HepG2 (cell line): Measurements from ENCODE around the gene ECD. TPM values are rescaled to one million over a fixed set of nuclear protein-coding genes. Genes with fewer than 3 reads are reported as not detected.

Experiments
- BCL6 ChIP-seq: IDR thresholded peaks from 2 replicates; pipeline ENCODE4 v1.6.1; 2016; ENCODE audit warnings: missing genetic modification reagents, missing compliant biosample characterization
- FOXA3 ChIP-seq: IDR thresholded peaks from 2 replicates; pipeline ENCODE4 v1.6.1; 2016; ENCODE audit warnings: missing genetic modification reagents, missing compliant biosample characterization
- JDP2 ChIP-seq: sonication (generic); formaldehyde crosslinking; IDR thresholded peaks from 2 replicates; pipeline ENCODE4 v1.8.1; 2022; ENCODE audit warnings: missing genetic modification reagents, borderline replicate concordance
- KMT2A ChIP-seq: sonication (generic); formaldehyde crosslinking; IDR thresholded peaks from 2 replicates; pipeline ENCODE4 v1.4.0; 2020; ENCODE audit warnings: missing genetic modification reagents
- MED13 ChIP-seq: sonication (generic); formaldehyde crosslinking; IDR thresholded peaks from 2 replicates; pipeline ENCODE4 v1.5.0; 2020; ENCODE audit warnings: missing genetic modification reagents
- MTA1 ChIP-seq: sonication (generic); formaldehyde crosslinking; IDR thresholded peaks from 2 replicates; pipeline ENCODE4 v1.4.0; 2020; ENCODE audit warnings: missing genetic modification reagents, mild to moderate bottlenecking, borderline replicate concordance
- NFRKB ChIP-seq: fragments of 450-650 bp; IDR thresholded peaks from 2 replicates; pipeline ENCODE4 v1.6.1; 2017
- RXRB ChIP-seq: IDR thresholded peaks from 2 replicates; pipeline ENCODE4 v1.6.1; 2016; ENCODE audit warnings: borderline replicate concordance, missing genetic modification reagents, missing compliant biosample characterization
- SMAD3 ChIP-seq: sonication (generic); formaldehyde crosslinking; IDR thresholded peaks from 2 replicates; pipeline ENCODE4 v1.4.0; 2020; ENCODE audit warnings: missing genetic modification reagents
- SMARCE1 ChIP-seq: fragments of 450-650 bp; IDR thresholded peaks from 2 replicates; pipeline ENCODE4 v1.6.1; 2017; ENCODE audit warnings: borderline replicate concordance
- SP1 ChIP-seq, 2 experiments: fragments of 450-650 bp in 1 of 2; sonication (generic) in 1 of 2; formaldehyde crosslinking in 1 of 2; IDR thresholded peaks; 2 replicates each; pipeline versions ENCODE4 v1.4.0 to v1.6.1; 2016 to 2020; ENCODE audit warnings: missing genetic modification reagents in 1 of 2
- SP5 ChIP-seq: IDR thresholded peaks from 2 replicates; pipeline ENCODE4 v1.6.1; 2016; ENCODE audit warnings: low read depth, borderline replicate concordance
- ZC3H13 ChIP-seq: sonication (generic); formaldehyde crosslinking; IDR thresholded peaks from 2 replicates; pipeline ENCODE4 v1.8.1; 2023; ENCODE audit warnings: mild to moderate bottlenecking, missing genetic modification reagents, moderate library complexity
- ZFP1 ChIP-seq: IDR thresholded peaks from 2 replicates; pipeline ENCODE4 v1.6.1; 2016
- ZMYM3 ChIP-seq: sonication (generic); formaldehyde crosslinking; IDR thresholded peaks from 2 replicates; pipeline ENCODE4 v1.5.1; 2020; ENCODE audit warnings: mild to moderate bottlenecking, missing genetic modification reagents
- ZNF451 ChIP-seq: sonication (generic); formaldehyde crosslinking; IDR thresholded peaks from 2 replicates; pipeline ENCODE4 v1.5.0; 2020; ENCODE audit warnings: mild to moderate bottlenecking, missing genetic modification reagents
- ZNF546 ChIP-seq: sonication (generic); formaldehyde crosslinking; conservative IDR thresholded peaks from 2 replicates; pipeline ENCODE4 v1.8.1; 2023; ENCODE audit warnings: mild to moderate bottlenecking, missing genetic modification reagents
- ZNF550 ChIP-seq: sonication (generic); formaldehyde crosslinking; IDR thresholded peaks from 2 replicates; pipeline ENCODE4 v1.4.0; 2020; ENCODE audit warnings: mild to moderate bottlenecking, missing genetic modification reagents, borderline replicate concordance
- ZSCAN29 ChIP-seq: sonication (generic); formaldehyde crosslinking; conservative IDR thresholded peaks from 2 replicates; pipeline ENCODE4 v1.4.0; 2020; ENCODE audit warnings: mild to moderate bottlenecking, missing genetic modification reagents
- polyA plus RNA-seq, 8 experiments: library from polyadenylated mRNA; depleted of rRNA in 3 of 8; stranded (reverse) in 7 of 8; unstranded in 1 of 8; fragments of >200 nt; fragmentation: Illumina TruSeq in 4 of 8; extraction: Trizol in 4 of 8; gene quantifications; 2 replicates each; pipeline versions ENCODE4 v1.2.1 to v1.2.3, GENCODE V29; 2011 to 2016; ENCODE audit warnings: low read depth in 4 of 8, missing spikeins in 1 of 8, mixed read lengths in 1 of 8; ENCODE audit not compliant: insufficient read depth in 1 of 8
- total RNA-seq, 5 experiments: library from RNA; depleted of rRNA; stranded (reverse); fragments of >200 nt; fragmentation: Illumina TruSeq; extraction: Trizol; gene quantifications; 2 replicates each; pipeline ENCODE4 v1.2.3, GENCODE V29; 2016; ENCODE audit warnings: low read depth in 1 of 5
- TF ChIP-seq, protein P1 (sequence below): sonication (generic); formaldehyde crosslinking; IDR thresholded peaks from 2 replicates; pipeline ENCODE4 v1.5.1; 2020; ENCODE audit warnings: missing genetic modification reagents, mild to moderate bottlenecking, borderline replicate concordance
- TF ChIP-seq, protein P2 (sequence below): sonication (generic); IDR thresholded peaks from 2 replicates; pipeline ENCODE4 v1.6.1; 2016; ENCODE audit warnings: low read depth, borderline replicate concordance
- TF ChIP-seq, protein P3 (sequence below): IDR thresholded peaks from 2 replicates; pipeline ENCODE4 v1.6.1; 2016; ENCODE audit warnings: mild to moderate bottlenecking
- TF ChIP-seq, protein P4 (sequence below): sonication (generic); formaldehyde crosslinking; IDR thresholded peaks from 2 replicates; pipeline ENCODE4 v1.4.0; 2020; ENCODE audit warnings: missing genetic modification reagents
- TF ChIP-seq, protein P5 (sequence below): sonication (generic); formaldehyde crosslinking; IDR thresholded peaks from 2 replicates; pipeline ENCODE4 v1.4.0; 2020; ENCODE audit warnings: mild to moderate bottlenecking, missing genetic modification reagents

ECD gene
- total and polyA plus RNA-seq, 2 of the 13 experiments (the other 11 are each of a cell fraction or from before 2014, with no cell fraction given), result 21.5 to 27.6 TPM

DNA sequence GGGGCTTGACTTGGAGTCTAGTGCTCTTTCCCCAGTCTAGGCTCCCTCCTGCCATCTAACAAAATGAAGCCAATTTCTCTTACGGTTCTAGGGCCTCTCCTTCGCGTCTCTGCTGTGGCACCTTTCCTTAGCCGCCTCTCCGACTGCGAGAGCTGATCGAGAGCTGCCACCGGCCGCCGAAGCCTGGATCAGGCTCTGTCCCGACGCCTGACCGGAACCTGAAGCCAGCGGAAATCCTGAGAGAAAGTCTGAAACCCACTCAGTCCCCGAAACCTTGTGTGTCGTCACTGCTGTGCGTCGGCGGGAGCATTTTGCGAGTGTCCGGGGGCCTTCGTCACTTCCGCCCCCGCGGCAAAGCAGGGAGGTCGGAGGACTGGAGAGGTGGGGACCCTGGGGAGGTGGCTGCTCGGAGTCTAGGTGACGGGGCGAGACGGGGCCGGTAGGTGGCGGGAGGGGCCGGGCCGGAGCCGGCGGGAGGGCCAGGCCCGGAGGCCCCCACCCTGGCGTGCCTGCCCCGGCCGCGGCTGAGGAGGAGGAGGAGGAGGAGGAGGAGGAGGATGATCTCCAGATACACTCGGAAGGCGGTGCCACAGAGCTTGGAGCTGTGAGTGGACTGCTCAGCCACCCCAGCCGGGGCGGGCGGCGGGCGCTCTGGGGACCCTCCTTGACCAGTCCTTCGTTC, at the start of gene ECD, which contains the start of gene FAM149B1 (continued):
- TF ChIP-seq ZNF451, result 0 out of 2 replicates have a peak, but pooled peaks have one; percentile 30
- TF ChIP-seq ZNF550 (CRISPR knock-in tag), result no peak
- 0 out of 2 replicates have a peak, but pooled peaks have one; percentile 31 for TF ChIP-seq MED13 (CRISPR knock-in tag)
- TF ChIP-seq ZSCAN29, result no peak
- TF ChIP-seq FOXA3 (CRISPR knock-in tag), result peak; percentile 56
- TF ChIP-seq, protein P1, sequence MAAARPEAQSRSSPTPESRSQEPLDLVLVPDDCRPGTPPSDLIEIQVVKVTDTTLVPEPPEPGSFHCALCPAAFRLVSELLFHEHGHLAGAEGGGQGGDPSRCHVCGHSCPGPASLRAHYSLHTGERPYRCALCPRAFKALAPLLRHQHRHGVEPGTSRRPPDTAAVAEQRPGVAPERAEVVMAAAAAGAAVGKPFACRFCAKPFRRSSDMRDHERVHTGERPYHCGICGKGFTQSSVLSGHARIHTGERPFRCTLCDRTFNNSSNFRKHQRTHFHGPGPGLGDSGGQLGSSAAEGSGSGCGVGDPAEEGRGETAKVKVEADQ, result peak; percentile 30; the same call in 1 of the 2 replicates
- TF ChIP-seq NFRKB, result no peak
- peak; percentile 62; the same call in 1 of the 2 replicates for TF ChIP-seq ZFP1 (CRISPR knock-in tag)
- no peak for TF ChIP-seq SP5 (CRISPR knock-in tag)
- peak; percentile 94 for TF ChIP-seq KMT2A (CRISPR knock-in tag)
- TF ChIP-seq ZC3H13 (CRISPR knock-in tag), result peak; percentile 61
- TF ChIP-seq, protein P2, sequence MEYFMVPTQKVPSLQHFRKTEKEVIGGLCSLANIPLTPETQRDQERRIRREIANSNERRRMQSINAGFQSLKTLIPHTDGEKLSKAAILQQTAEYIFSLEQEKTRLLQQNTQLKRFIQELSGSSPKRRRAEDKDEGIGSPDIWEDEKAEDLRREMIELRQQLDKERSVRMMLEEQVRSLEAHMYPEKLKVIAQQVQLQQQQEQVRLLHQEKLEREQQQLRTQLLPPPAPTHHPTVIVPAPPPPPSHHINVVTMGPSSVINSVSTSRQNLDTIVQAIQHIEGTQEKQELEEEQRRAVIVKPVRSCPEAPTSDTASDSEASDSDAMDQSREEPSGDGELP, result peak; percentile 27; the same call in 1 of the 2 replicates
- TF ChIP-seq JDP2, result no peak
- TF ChIP-seq ZMYM3 (CRISPR knock-in tag), result peak; percentile 55
- TF ChIP-seq ZNF546 (CRISPR knock-in tag), result 0 out of 2 replicates have a peak, but pooled peaks have one; percentile 30
- TF ChIP-seq, protein P3, sequence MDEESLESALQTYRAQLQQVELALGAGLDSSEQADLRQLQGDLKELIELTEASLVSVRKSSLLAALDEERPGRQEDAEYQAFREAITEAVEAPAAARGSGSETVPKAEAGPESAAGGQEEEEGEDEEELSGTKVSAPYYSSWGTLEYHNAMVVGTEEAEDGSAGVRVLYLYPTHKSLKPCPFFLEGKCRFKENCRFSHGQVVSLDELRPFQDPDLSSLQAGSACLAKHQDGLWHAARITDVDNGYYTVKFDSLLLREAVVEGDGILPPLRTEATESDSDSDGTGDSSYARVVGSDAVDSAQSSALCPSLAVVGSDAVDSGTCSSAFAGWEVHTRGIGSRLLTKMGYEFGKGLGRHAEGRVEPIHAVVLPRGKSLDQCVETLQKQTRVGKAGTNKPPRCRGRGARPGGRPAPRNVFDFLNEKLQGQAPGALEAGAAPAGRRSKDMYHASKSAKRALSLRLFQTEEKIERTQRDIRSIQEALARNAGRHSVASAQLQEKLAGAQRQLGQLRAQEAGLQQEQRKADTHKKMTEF (CRISPR knock-in tag), result peak; percentile 93
- TF ChIP-seq MTA1 (CRISPR knock-in tag), result peak; percentile 73; the same call in 1 of the 2 replicates
- peak; percentile 64 for TF ChIP-seq RXRB (CRISPR knock-in tag)
- TF ChIP-seq, protein P4, sequence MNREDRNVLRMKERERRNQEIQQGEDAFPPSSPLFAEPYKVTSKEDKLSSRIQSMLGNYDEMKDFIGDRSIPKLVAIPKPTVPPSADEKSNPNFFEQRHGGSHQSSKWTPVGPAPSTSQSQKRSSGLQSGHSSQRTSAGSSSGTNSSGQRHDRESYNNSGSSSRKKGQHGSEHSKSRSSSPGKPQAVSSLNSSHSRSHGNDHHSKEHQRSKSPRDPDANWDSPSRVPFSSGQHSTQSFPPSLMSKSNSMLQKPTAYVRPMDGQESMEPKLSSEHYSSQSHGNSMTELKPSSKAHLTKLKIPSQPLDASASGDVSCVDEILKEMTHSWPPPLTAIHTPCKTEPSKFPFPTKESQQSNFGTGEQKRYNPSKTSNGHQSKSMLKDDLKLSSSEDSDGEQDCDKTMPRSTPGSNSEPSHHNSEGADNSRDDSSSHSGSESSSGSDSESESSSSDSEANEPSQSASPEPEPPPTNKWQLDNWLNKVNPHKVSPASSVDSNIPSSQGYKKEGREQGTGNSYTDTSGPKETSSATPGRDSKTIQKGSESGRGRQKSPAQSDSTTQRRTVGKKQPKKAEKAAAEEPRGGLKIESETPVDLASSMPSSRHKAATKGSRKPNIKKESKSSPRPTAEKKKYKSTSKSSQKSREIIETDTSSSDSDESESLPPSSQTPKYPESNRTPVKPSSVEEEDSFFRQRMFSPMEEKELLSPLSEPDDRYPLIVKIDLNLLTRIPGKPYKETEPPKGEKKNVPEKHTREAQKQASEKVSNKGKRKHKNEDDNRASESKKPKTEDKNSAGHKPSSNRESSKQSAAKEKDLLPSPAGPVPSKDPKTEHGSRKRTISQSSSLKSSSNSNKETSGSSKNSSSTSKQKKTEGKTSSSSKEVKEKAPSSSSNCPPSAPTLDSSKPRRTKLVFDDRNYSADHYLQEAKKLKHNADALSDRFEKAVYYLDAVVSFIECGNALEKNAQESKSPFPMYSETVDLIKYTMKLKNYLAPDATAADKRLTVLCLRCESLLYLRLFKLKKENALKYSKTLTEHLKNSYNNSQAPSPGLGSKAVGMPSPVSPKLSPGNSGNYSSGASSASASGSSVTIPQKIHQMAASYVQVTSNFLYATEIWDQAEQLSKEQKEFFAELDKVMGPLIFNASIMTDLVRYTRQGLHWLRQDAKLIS (CRISPR knock-in tag), result no peak
- TF ChIP-seq SP1 (IDR thresholded peaks at IDR 0.05), result no peak
- peak; percentile 67 for TF ChIP-seq SP1 (CRISPR knock-in tag; IDR thresholded peaks at IDR 0.05)
- TF ChIP-seq BCL6 (CRISPR knock-in tag), result no peak; the same call in 1 of the 2 replicates
- TF ChIP-seq, protein P5, sequence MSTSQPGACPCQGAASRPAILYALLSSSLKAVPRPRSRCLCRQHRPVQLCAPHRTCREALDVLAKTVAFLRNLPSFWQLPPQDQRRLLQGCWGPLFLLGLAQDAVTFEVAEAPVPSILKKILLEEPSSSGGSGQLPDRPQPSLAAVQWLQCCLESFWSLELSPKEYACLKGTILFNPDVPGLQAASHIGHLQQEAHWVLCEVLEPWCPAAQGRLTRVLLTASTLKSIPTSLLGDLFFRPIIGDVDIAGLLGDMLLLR (CRISPR knock-in tag), result peak; percentile 74; the same call in 1 of the 2 replicates
- TF ChIP-seq SMAD3, result peak; percentile 54; the same call in 1 of the 2 replicates
- no peak for TF ChIP-seq SMARCE1
